A204.1 (cell line): ENCODE data around the gene CCDC71L.
"Not testable (repeated sequence)": the region's sequence is repeated elsewhere in the genome, so short reads cannot be mapped to it uniquely, and the experiment has no call there.

Experiments used
- FAIRE-seq: peaks from 2 replicates; lab custom pipeline; 2012; peaks lifted over from hg19 to GRCh38; lab: Jason Lieb, UNC

The CCDC71L gene

DNA sequence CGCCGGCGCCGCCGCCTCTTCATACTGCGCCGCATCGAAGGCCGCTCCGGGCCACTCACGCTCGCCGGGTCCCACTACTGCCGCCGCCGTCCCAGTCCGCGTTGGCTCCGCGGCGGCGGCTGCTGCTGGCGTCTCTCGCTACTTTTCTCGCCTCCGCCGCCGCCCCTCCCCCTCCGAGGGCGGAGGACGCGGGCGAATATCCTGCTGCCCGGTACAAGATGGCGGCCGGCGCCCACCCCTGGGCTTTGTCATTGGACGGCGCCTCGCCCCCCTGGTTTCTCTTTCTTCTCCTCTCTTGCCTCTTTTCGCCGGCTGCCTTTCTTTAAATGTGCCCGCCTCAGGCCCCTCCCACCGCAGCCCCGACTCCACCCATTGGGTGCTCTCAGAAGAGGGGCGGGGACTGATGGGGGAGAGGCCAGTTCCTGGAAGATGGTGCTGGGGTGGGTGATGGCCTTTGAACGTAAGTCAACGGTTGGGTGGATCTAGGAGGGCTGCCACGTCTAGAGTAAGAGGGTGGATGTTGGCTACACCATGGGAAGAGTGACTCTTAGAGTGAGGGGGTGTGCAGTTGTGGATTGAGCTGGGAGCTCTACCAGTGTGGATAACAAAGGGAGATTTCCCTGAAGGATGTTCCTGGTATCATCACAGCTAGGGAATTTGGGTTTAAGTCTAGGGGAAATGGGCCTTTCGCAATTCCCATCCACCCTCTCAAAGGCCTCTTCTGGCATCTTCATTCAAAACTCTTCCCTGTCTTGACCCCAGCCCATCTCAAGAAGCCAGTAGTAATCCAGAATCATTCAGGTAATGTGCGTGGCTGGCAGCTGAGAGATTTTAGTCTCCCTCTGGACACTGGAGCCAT lies at the start of gene CCDC71L:
Gene CCDC71L (minus strand): TSS at position 297 of the 859 bp plus-strand sequence. CDS start 262 bp downstream, at position 35.
- peak; percentile 29 for FAIRE-seq

GRCh38 chr7:106709604-106710003 lies 48.6 kb upstream of the CCDC71L start:
- not testable (repeated sequence) for FAIRE-seq

DNA sequence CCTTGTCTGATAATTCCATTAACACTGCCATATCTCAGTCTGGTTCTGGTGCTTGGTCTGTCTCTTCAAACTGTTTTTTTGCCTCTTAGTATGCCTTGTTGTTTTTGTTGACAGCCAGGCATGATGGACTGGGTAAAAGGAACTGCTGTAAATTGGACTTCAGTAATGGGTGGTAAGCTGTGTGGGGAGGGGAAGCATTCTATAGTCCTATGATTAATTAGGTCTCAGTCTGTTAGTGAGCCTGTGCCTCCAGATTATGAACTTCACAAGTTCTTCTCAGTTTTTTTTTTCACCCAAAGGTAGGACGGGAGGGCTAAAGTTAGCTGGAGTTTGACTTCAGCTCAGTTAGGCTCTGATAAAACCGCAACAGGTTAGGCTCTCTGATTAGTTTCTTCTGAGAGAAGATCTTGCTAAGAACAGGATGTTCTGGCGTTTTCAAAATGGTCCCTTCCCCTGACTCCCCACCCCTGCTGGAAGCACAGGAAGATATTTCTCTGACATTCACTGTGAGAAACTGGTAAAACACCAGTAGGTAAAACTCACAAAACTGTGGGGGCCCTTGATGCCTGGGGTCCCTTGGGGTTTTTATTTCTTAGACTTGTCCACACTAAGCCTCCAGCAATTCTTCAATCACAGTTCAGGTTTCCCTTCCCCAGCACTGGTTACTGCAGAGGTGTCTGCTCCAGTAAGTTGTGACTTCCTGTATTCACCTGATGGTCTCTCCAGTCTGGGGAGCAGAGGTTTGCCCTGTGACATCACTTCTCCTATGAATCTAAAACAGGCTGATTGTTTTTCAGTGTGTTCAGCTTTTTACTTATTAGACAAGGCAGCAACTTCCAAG lies 43.3 kb upstream of the CCDC71L start:
- FAIRE-seq = no peak

DNA sequence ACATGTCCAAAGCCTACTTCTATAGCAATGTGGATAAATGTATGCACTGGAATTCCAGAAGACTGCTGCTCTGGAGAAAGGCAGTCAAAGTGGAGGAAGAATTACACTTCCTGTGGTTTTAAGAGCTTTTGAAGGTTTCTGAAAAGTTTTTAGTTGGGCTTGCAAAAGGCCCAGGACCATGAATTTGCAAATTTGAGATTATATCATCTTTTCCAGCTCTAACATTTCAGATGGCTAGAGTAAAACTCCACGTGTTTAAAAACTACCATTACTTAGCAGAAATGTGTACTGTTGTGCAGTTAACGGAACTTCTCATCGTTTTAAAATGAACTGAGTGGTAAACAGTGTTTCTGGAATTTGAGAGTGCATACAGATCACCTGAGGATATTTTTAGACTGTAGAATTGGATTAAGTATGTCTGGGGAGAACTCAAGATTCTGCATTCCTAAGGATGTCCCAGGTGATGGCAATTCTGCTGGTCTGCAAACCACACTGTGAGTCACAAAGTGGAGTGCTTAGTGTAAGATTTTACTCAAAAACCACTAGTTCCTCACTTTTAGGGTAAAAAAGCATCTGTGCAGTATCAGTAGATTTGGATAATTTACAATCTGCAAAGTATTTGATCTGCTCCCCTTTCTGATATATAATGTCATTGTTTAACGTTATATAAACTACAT lies 32.9 kb upstream of the CCDC71L start:
- FAIRE-seq = no peak

DNA sequence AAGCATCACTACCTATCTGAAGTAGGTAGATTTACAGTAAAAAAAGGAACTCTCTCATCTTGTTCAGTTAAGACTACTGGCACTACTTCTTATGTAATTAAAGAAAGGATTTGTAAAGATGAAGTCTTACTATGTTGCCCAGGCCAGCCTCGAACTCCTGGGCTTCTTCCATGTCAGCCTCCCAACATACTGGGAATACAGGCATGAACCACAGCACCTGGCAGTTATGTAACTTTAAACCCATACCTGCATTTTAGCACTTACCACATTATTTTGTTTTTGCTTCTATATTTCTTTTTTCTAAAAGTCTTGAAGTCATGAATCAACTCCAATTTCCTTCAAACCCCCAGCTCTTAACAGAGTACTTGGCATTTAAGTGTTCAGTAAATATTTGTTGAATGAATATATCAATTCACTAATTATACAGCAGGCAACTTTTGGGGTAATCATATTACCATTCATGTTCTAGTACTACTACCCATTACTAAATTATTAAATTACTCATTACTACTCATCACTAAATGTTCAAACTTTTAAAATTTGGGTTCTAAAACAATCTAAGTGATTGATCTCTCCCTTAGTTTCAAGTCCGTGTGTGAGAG lies 31.6 kb upstream of the CCDC71L start:
- no peak for FAIRE-seq

- FAIRE-seq = not testable (repeated sequence)
Observed at GRCh38 chr7:106688161-106688560, 27.2 kb upstream of the CCDC71L start.

GRCh38 chr7:106683941-106684340 lies 23.0 kb upstream of the CCDC71L start:
- FAIRE-seq = no peak

GRCh38 chr7:106681815-106682495 lies 21.0 kb upstream of the CCDC71L start:
- no peak for FAIRE-seq

- no peak for FAIRE-seq
Observed at GRCh38 chr7:106679153-106679931, 18.4 kb upstream of the CCDC71L start.

DNA sequence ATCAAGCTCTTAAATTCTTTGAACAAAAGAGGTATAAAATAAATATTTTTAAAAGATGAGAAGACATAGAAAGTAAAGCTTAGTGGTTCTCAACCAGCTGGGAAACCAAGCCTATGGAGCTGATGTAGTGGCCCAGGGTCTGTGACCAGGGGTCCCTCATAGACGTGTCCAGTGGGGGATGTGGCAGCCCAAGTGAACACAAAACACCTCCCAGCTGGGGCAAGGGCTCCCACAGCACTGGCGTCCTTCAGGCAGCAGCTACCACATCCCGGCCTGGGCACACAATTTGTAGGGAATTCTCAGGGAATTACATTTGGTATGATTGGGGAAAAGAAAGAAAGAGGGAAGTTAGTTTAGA lies 17.8 kb upstream of the CCDC71L start:
- FAIRE-seq = no peak

DNA sequence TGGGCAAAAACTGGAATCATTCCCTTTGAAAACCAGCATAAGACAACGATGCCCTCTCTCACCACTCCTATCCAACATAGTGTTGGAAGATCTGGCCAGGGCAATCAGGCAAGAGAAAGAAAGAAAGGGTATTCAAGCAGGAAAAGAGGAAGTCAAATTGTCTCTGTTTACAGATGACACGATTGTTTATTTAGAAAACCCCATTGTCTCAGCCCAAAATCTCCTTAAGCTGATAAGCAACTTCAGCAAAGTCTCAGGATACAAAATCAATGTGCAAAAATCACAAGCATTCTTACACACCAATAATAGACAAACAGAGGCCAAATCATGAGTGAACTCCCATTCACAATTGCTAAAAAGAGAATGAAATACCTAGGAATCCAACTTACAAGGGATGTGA lies 15.5 kb upstream of the CCDC71L start:
- FAIRE-seq = not testable (repeated sequence)

DNA sequence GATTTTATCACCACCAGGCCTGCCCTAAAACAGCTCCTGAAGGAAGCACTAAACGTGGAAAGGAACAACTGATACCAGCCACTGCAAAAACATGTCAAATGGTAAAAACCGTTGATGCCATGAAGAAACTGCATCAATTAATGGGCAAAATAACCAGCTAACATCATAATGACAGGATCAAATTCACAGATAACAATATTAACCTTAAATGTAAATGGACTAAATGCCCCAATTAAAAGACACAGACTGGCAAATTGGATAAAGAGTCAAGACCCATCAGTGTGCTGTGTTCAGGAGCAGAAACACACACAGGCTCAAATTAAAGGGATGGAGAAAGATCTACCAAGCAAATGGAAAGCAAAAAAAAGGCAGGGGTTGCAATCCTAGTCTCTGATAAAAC lies 12.7 kb upstream of the CCDC71L start:
- FAIRE-seq = not testable (repeated sequence)

DNA sequence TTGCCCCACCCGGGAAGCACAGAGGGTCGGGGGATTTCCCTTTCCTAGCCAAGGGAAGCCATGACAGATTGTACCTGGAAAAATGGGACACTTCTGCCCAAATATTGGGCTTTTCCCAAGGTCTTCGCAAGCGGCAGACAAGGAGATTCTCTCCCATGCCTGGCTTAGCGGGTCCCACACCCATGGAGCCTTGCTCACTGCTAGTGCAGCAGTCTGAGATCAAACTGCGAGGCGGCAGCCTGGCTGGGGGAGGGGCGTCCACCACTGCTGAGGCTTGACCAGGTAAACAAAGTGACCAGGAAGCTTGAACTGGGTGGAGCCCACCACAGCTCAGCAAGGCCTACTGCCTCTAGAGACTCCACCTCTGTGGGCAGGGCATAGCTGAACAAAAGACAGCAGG lies 11.0 kb upstream of the CCDC71L start:
- FAIRE-seq = not testable (repeated sequence)

DNA sequence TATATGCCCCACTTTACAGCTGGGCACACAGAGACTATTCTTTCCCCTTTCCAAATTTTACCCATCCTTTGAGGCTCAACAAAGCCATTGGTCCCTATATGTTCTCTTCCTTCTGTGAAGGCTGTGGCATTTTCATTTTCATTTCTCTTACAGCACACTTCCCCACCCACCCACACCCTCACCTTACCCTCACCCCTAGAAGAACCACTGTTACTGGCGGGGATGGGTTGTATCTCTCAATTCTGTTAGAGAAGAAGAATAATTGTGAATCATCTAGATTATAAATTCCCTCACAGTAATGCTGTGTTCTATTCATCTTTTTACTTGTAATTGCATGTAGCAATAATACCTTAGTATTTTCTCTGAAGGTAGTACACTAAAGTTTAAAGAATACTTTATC lies 10.2 kb upstream of the CCDC71L start:
- FAIRE-seq = no peak

GRCh38 chr7:106668861-106669524 lies 8.0 kb upstream of the CCDC71L start:
- no peak for FAIRE-seq

DNA sequence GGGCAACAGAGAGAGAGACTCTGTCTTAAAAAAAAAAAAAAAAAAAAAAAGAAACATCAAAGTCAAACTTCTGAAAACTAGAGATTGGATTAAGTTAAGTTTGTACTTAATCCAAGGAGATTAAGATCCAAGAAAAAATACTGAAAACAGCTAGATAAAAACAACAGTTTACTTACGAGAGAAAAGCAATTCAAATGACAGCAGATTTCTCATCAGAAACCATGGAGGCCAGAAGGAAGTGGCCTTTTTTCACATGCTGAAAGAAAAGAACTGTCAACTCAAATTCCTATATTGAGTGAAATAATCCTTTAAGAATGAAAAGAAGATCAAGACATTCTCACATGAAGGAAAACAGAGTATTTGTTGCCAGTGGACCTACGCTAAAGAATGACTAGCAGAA lies 5.4 kb upstream of the CCDC71L start:
- FAIRE-seq = no peak

DNA sequence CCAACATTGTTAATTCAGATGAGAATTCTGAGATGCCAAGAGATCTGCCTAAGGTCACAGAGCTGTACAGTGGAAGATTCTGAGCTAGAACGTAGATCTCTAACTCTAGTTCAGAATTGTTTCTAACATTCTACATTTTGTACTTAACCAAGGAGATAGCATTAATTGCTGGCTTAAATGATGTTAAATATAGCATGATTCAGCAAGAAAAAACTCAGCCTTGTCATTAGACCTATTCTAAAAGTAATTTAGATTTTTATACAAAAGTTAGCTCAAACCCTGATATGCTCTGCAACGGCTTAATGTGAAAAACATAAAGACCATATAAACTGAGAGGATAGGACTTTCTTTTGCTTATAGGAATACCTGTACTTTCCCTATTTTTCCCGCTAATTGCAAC lies 3.4 kb upstream of the CCDC71L start:
- no peak for FAIRE-seq

GRCh38 chr7:106659963-106660861 lies 746 bp downstream of the CCDC71L start:
- no peak for FAIRE-seq
